ENCODE results near the gene TAOK2.
"Not testable (repeated sequence)": the region's sequence is repeated elsewhere in the genome, so short reads cannot be mapped to it uniquely, and the experiment has no call there.

Gene TAOK2

GRCh38 chr16:29973384-29974246, at the start of gene TAOK2:
TAOK2 (plus strand) TSS chr16:29973868; CDS start chr16:29977773, 3,905 bp downstream.
- peak; percentile 99 for DNase-seq (ENCODE audit: low spot score)

GRCh38 chr16:29925105-29925756, 48.4 kb upstream of the TAOK2 start:
- DNase-seq (ENCODE audit: low spot score) = no peak

GRCh38 chr16:29925781-29926710, 47.6 kb upstream of the TAOK2 start, which contains the start of gene KCTD13:
KCTD13 (minus strand) TSS chr16:29926226; CDS start chr16:29926033, 193 bp downstream.
- DNase-seq (ENCODE audit: low spot score) = peak; percentile 79

- DNase-seq (ENCODE audit: low spot score) = peak; percentile 14
Measured at GRCh38 chr16:29926711-29927052, 47.0 kb upstream of the TAOK2 start.

- no peak for DNase-seq (ENCODE audit: low spot score)
Measured at GRCh38 chr16:29927070-29927905, 46.4 kb upstream of the TAOK2 start.

- DNase-seq (ENCODE audit: low spot score) = not testable (repeated sequence)
Measured at GRCh38 chr16:29931750-29932149, 41.9 kb upstream of the TAOK2 start.

DNA sequence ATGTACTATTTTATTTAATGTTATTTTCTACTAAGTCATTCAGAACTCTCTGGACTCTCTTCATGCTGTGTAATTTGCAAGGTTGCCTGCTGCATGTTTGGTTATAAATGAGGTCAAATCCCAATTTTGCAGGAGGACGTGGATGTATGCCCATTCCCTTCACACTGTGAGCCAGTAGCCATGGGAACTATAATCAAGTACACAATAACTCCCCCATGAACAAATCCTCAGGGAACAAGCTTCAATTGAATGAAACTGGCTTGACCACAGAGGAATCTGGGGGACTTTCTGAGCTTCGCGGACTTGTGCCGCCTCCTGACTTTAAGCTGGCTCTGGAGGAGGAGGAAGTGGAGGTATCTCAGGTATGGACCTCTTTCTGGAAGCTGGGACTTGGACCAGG, 33.0 kb upstream of the TAOK2 start:
- DNase-seq (ENCODE audit: low spot score) = no peak

DNA sequence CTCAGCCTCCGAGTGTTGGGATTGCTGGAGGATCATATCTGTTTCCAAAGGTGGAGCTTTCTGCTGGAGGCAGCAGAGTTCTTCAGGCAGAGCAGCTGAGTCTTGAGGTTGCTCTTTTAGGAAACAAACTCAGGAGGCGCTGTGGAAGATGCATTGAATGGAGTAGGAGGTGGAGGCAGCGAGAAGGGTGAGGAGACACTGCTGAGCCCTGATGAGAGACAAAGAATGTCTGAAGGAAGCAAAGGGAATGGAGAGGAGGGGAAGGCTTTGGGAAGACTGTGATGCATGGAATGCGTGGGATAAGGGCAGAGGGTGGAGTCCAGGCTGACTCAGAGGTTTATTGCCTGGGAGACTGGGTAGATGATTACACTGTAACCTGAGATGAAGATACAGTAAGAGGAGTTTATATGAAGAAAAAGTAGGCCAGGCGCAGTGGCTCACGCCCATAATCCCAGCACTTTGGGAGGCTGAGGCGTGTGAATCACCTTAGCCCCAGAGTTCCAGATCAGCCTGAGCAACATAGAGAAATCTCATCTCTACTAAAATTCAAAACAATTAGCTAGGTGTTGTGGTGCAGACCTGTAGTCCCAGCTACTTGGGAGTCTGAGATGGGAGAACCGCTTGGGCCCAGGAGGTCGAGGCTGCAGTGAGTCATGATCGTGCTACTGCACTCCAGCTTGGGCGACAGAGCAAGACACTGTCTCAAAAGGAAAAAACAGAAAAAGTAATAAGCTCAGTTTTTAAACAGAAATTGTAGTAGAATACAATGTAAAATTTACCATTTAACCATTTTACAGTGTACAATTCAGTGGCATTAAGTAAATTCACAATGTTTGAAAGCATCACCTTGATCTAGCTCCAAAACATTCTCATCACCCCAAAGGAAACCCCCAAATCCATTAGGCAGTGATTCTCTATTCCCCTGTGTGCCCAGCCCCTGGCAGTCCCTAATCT, 29.5 kb upstream of the TAOK2 start:
- DNase-seq (ENCODE audit: low spot score) = peak; percentile 14

- DNase-seq (ENCODE audit: low spot score) = no peak
Measured at GRCh38 chr16:29947897-29948296, 25.8 kb upstream of the TAOK2 start.

- no peak for DNase-seq (ENCODE audit: low spot score)
Measured at GRCh38 chr16:29950806-29951461, 22.7 kb upstream of the TAOK2 start.

DNA sequence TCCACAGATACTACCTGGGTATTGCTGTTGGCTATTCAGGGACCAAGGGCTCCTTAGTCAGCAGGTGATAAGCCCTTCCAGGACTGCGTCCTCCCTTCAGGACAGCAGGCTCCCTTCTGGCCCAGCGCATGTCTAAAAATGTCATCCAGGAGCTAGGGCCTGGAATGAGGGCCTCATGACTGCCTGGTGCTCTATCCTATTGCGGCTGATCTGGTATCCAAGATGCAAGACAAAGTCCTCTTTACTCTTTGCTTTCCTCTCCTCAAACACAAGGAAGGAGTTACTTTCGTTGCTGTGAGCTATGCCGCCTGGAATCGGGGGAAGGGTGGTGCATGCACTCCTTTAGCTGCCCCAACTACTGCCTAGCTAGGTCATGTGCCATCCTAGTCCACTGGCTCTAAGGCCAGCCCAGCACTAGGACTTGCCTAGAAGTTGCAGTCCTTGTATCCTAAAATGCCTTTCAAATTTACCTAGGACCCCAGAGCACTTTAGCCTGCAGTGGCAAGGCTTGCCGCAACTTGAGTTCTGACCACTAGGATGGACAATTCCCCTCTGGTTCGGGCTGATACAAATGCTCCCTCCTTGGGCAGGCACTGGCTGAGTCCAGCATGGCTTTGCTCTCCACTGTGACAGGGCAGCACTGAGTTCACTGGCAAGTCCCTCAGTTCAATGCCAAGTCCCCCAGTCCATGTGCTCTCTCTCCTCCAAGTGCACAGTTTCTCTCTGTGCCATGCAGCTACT, 21.9 kb upstream of the TAOK2 start:
- no peak for DNase-seq (ENCODE audit: low spot score)

- DNase-seq (ENCODE audit: low spot score) = no peak
Measured at GRCh38 chr16:29958756-29959155, 14.9 kb upstream of the TAOK2 start.

DNA sequence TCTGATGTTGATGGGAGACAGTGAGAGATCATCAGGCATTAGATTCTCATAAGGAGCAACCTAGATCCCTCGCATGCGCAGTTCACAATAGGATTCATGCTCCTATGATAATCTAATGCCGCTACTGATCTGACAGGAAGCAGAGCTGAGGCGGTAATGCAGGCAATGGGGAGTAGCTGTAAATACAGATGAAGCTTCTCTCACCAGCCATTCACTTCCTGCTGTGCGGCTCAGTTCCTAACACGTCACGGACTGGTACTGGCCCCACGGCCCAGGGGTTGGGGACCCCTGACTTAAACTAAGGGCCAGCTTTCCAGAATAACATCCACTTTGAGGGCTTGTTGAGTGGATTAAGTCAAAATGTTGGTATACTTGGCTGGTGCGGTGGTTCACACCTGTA, 14.4 kb upstream of the TAOK2 start:
- DNase-seq (ENCODE audit: low spot score) = no peak

DNA sequence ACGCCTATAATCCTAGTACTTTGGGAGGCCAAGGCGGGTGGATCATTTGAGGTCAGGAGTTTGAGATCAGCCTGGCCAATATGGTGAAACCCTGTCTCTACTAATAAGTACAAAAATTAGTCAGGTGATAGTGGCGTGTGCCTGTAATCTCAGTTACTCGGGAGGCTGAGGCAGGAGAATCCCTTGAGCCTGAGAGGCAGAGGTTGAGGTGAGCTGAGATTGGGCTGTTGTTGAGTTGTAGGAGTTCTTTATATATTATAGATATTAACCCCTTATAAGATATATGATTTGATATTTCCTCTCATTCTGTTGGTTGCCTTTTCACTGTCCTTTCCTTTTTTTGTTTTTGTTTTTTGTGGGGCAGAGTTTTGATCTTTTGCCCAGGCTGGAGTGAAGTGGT, 13.8 kb upstream of the TAOK2 start:
- DNase-seq (ENCODE audit: low spot score) = not testable (repeated sequence)

DNA sequence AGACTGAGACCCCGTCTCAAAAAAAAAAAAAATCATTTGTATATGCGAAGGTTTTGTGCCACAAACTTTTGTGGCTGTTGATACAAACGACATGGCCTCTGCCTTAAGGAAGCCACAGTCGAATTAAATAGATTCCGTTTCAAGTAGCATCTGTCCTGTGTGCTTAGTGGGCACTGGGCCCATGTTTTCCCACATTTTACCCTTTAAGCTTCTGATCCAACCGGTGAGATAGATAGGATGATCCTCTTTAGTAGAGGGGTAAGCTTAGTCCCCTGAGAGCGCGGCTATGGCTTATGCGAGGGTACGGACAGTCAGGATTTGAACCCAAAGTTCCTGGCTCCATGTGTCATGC, 12.6 kb upstream of the TAOK2 start:
- DNase-seq (ENCODE audit: low spot score) = no peak

- DNase-seq (ENCODE audit: low spot score) = peak; percentile 85
Measured at GRCh38 chr16:29961479-29962343, 12.0 kb upstream of the TAOK2 start, which contains the start of gene TMEM219. TMEM219 (plus strand) TSS chr16:29962079; CDS start chr16:29963144, 1,065 bp downstream.

DNA sequence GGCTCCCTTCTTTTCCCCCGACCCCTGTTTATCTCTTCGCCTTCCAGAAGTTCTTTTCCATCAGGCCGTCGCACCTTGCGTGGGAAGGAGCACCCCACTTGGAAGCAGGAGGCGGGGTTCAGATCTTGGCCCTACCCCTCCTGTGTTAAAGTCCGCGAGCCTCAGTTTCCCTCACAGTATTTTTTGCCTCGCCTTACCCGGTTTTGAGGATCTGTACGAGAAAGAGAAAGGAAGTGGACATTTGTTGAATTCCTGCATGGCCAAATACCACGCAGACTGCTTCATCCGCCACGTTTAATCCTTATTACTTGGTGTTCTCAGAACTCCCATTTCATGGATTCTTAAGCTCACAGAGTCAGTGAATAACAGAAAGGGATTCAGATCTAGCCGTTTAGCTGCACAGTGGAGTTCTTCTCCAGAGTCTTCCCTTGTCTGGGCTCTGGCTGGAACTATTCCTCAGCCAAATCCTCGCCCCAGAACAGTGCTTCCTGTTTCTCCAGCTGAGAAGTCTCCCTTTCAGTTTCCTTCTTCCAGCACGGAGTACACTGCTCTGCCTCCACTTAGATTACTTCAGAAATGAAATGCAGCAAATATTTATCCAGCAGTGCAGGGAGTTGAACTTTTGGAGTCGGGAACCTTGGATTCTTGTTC, 11.2 kb upstream of the TAOK2 start:
- DNase-seq (ENCODE audit: low spot score) = peak; percentile 30

Data from kidney capillary endothelial cell (primary cell).